HepG2 (cell line): ENCODE results near the gene RAB29. TPM values are rescaled to one million over a fixed set of nuclear protein-coding genes. Genes with fewer than 3 reads are reported as not detected.

Source experiments
- ARID5B ChIP-seq: IDR thresholded peaks from 2 replicates; pipeline ENCODE4 v1.4.0; 2020; ENCODE audit warnings: mild to moderate bottlenecking, missing genetic modification reagents
- ARNT2 ChIP-seq: sonication (generic); formaldehyde crosslinking; IDR thresholded peaks from 2 replicates; pipeline ENCODE4 v1.8.0; 2022; ENCODE audit warnings: mild to moderate bottlenecking, low read depth, missing genetic modification reagents, moderate library complexity
- MYC ChIP-seq: sonication (generic); formaldehyde crosslinking; IDR thresholded peaks from 2 replicates; pipeline ENCODE4 v1.9.0; 2021; ENCODE audit warnings: missing genetic modification reagents, borderline replicate concordance
- NFYC ChIP-seq: IDR thresholded peaks from 2 replicates; pipeline ENCODE4 v1.6.1; 2016; ENCODE audit warnings: missing genetic modification reagents, missing compliant biosample characterization
- REXO4 ChIP-seq: sonication (generic); formaldehyde crosslinking; IDR thresholded peaks from 2 replicates; pipeline ENCODE4 v1.8.0; 2022; ENCODE audit warnings: missing genetic modification reagents, mild to moderate bottlenecking, borderline replicate concordance
- TAF15 ChIP-seq: fragments of 200-400 bp; formaldehyde crosslinking; IDR thresholded peaks from one replicate; pipeline ENCODE4 v1.6.1; 2018; ENCODE audit warnings: mild to moderate bottlenecking, low read depth, low read length; ENCODE audit not compliant: poor library complexity, severe bottlenecking
- TARDBP ChIP-seq: sonication (generic); formaldehyde crosslinking; IDR thresholded peaks from 2 replicates; pipeline ENCODE4 v1.8.0; 2022; ENCODE audit warnings: mild to moderate bottlenecking, missing genetic modification reagents
- ZFP36L1 ChIP-seq: sonication (generic); formaldehyde crosslinking; IDR thresholded peaks from 2 replicates; pipeline ENCODE4 v1.8.0; 2022; ENCODE audit warnings: mild to moderate bottlenecking, missing genetic modification reagents, moderate library complexity
- ZNF121 ChIP-seq: sonication (generic); formaldehyde crosslinking; IDR thresholded peaks from 2 replicates; pipeline ENCODE4 v1.5.0; 2020; ENCODE audit warnings: mild to moderate bottlenecking, missing genetic modification reagents
- ZNF503 ChIP-seq: sonication (generic); formaldehyde crosslinking; IDR thresholded peaks from 2 replicates; pipeline ENCODE4 v1.4.0; 2020; ENCODE audit warnings: missing genetic modification reagents
- ZNF576 ChIP-seq: sonication (generic); formaldehyde crosslinking; IDR thresholded peaks from 2 replicates; pipeline ENCODE4 v1.4.0; 2020; ENCODE audit warnings: mild to moderate bottlenecking, missing genetic modification reagents
- polyA plus RNA-seq, 8 experiments: library from polyadenylated mRNA; depleted of rRNA in 3 of 8; stranded (reverse) in 7 of 8; unstranded in 1 of 8; fragments of >200 nt; fragmentation: Illumina TruSeq in 4 of 8; extraction: Trizol in 4 of 8; gene quantifications; 2 replicates each; pipeline versions ENCODE4 v1.2.1 to v1.2.3, GENCODE V29; 2011 to 2016; ENCODE audit warnings: low read depth in 4 of 8, missing spikeins in 1 of 8, mixed read lengths in 1 of 8; ENCODE audit not compliant: insufficient read depth in 1 of 8
- total RNA-seq, 5 experiments: library from RNA; depleted of rRNA; stranded (reverse); fragments of >200 nt; fragmentation: Illumina TruSeq; extraction: Trizol; gene quantifications; 2 replicates each; pipeline ENCODE4 v1.2.3, GENCODE V29; 2016; ENCODE audit warnings: low read depth in 1 of 5
- TF ChIP-seq, protein P1 (sequence below): sonication (generic); formaldehyde crosslinking; IDR thresholded peaks from 2 replicates; pipeline ENCODE4 v1.9.0; 2022; ENCODE audit warnings: missing genetic modification reagents, mild to moderate bottlenecking, borderline replicate concordance
- TF ChIP-seq, protein P2 (sequence below): sonication (generic); formaldehyde crosslinking; IDR thresholded peaks from 2 replicates; pipeline ENCODE4 v1.5.0; 2020; ENCODE audit warnings: mild to moderate bottlenecking, missing genetic modification reagents
- TF ChIP-seq, protein P3 (sequence below): sonication (generic); formaldehyde crosslinking; IDR thresholded peaks from 2 replicates; pipeline ENCODE4 v1.4.0; 2020; ENCODE audit warnings: missing genetic modification reagents

RAB29 gene
- total and polyA plus RNA-seq, 2 of the 13 experiments (the other 11 are each of a cell fraction or from before 2014, with no cell fraction given) = 8.7 to 10.1 TPM

- TF ChIP-seq ZNF121 (CRISPR knock-in tag) = no peak
- TF ChIP-seq MYC (CRISPR knock-in tag) = peak; percentile 36; the same call in 1 of the 2 replicates
- TF ChIP-seq TARDBP (CRISPR knock-in tag) = peak; percentile 45; the same call in 1 of the 2 replicates
- no peak for TF ChIP-seq ZNF503 (CRISPR knock-in tag)
- TF ChIP-seq, protein P1, sequence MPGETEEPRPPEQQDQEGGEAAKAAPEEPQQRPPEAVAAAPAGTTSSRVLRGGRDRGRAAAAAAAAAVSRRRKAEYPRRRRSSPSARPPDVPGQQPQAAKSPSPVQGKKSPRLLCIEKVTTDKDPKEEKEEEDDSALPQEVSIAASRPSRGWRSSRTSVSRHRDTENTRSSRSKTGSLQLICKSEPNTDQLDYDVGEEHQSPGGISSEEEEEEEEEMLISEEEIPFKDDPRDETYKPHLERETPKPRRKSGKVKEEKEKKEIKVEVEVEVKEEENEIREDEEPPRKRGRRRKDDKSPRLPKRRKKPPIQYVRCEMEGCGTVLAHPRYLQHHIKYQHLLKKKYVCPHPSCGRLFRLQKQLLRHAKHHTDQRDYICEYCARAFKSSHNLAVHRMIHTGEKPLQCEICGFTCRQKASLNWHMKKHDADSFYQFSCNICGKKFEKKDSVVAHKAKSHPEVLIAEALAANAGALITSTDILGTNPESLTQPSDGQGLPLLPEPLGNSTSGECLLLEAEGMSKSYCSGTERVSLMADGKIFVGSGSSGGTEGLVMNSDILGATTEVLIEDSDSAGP = no peak; the same call in 1 of the 2 replicates
- no peak for TF ChIP-seq ZFP36L1 (CRISPR knock-in tag)
- TF ChIP-seq NFYC (CRISPR knock-in tag) = peak; percentile 58
- no peak for TF ChIP-seq REXO4 (CRISPR knock-in tag)
- 0 out of 2 replicates have a peak, but pooled peaks have one; percentile 25 for TF ChIP-seq ZNF576 (CRISPR knock-in tag)
- TF ChIP-seq, protein P2, sequence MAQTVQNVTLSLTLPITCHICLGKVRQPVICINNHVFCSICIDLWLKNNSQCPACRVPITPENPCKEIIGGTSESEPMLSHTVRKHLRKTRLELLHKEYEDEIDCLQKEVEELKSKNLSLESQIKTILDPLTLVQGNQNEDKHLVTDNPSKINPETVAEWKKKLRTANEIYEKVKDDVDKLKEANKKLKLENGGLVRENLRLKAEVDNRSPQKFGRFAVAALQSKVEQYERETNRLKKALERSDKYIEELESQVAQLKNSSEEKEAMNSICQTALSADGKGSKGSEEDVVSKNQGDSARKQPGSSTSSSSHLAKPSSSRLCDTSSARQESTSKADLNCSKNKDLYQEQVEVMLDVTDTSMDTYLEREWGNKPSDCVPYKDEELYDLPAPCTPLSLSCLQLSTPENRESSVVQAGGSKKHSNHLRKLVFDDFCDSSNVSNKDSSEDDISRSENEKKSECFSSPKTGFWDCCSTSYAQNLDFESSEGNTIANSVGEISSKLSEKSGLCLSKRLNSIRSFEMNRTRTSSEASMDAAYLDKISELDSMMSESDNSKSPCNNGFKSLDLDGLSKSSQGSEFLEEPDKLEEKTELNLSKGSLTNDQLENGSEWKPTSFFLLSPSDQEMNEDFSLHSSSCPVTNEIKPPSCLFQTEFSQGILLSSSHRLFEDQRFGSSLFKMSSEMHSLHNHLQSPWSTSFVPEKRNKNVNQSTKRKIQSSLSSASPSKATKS = no peak
- TF ChIP-seq, protein P3, sequence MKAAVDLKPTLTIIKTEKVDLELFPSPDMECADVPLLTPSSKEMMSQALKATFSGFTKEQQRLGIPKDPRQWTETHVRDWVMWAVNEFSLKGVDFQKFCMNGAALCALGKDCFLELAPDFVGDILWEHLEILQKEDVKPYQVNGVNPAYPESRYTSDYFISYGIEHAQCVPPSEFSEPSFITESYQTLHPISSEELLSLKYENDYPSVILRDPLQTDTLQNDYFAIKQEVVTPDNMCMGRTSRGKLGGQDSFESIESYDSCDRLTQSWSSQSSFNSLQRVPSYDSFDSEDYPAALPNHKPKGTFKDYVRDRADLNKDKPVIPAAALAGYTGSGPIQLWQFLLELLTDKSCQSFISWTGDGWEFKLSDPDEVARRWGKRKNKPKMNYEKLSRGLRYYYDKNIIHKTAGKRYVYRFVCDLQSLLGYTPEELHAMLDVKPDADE (CRISPR knock-in tag) = no peak
- TF ChIP-seq ARID5B = peak; percentile 56
- no peak for TF ChIP-seq TAF15
- 0 out of 2 replicates have a peak, but pooled peaks have one; percentile 35 for TF ChIP-seq ARNT2 (CRISPR knock-in tag)
Observed at GRCh38 chr1:205775015-205775716, at the start of gene RAB29 (continued).
